NCI-H510A treated with DMSO at 0.1 percent for 48 hours (cell line): ENCODE results near the gene ISLR2.
"Not testable (repeated sequence)": the region's sequence is repeated elsewhere in the genome, so short reads cannot be mapped to it uniquely, and the experiment has no call there.

Experiments used
- DNase-seq: peaks from one replicate; lab custom pipeline; 2025; lab: John Stamatoyannopoulos, UW

ISLR2 gene

GRCh38 chr15:74130155-74130848 is at the start of gene ISLR2:
ISLR2 (plus strand) TSS chr15:74130586; CDS start chr15:74132755, 2,169 bp downstream.
- DNase-seq, result no peak

- not testable (repeated sequence) for DNase-seq
Measured at GRCh38 chr15:74082450-74082849, 47.9 kb upstream of the ISLR2 start, which contains the start of gene GOLGA6A. GOLGA6A (minus strand) TSS chr15:74082550; CDS start chr15:74082509, 41 bp downstream.

- not testable (repeated sequence) for DNase-seq
Measured at GRCh38 chr15:74094567-74094966, 35.8 kb upstream of the ISLR2 start.

GRCh38 chr15:74095610-74096009 is 34.8 kb upstream of the ISLR2 start:
- not testable (repeated sequence) for DNase-seq

- not testable (repeated sequence) for DNase-seq
Measured at GRCh38 chr15:74096753-74097474, 33.5 kb upstream of the ISLR2 start.

GRCh38 chr15:74099963-74100733 is 30.2 kb upstream of the ISLR2 start:
- DNase-seq, result not testable (repeated sequence)

- DNase-seq, result no peak
Measured at GRCh38 chr15:74108111-74108510, 22.3 kb upstream of the ISLR2 start.

GRCh38 chr15:74108611-74109010 is 21.8 kb upstream of the ISLR2 start:
- not testable (repeated sequence) for DNase-seq

GRCh38 chr15:74109713-74110112 is 20.7 kb upstream of the ISLR2 start:
- DNase-seq, result no peak

GRCh38 chr15:74120426-74120825 is 10.0 kb upstream of the ISLR2 start:
- DNase-seq, result no peak

- DNase-seq, result no peak
Measured at GRCh38 chr15:74121039-74121438, 9.3 kb upstream of the ISLR2 start.

- DNase-seq, result no peak
Measured at GRCh38 chr15:74121858-74122257, 8.5 kb upstream of the ISLR2 start.

GRCh38 chr15:74122403-74123130 is 7.8 kb upstream of the ISLR2 start:
- no peak for DNase-seq

- no peak for DNase-seq
Measured at GRCh38 chr15:74123131-74123429, 7.3 kb upstream of the ISLR2 start.

GRCh38 chr15:74123658-74124057 is 6.7 kb upstream of the ISLR2 start:
- no peak for DNase-seq

GRCh38 chr15:74124196-74124595 is 6.2 kb upstream of the ISLR2 start:
- no peak for DNase-seq

- no peak for DNase-seq
Measured at GRCh38 chr15:74124759-74125158, 5.6 kb upstream of the ISLR2 start.

- DNase-seq, result peak; percentile 61
Measured at GRCh38 chr15:74127255-74127953, 3.0 kb upstream of the ISLR2 start.

GRCh38 chr15:74127954-74128784 is 2.2 kb upstream of the ISLR2 start:
- DNase-seq, result no peak

- DNase-seq, result no peak
Measured at GRCh38 chr15:74128785-74129585, 1.4 kb upstream of the ISLR2 start.
